Peyer's patch (tissue), 4 donors: Measurements from ENCODE around the gene CCDC6. TPM values are rescaled to one million over a fixed set of nuclear protein-coding genes. Genes with fewer than 3 reads are reported as not detected.

ENCODE experiments used
- DNase-seq, 3 donors: peaks; one replicate each; pipeline ENCODE4 v3.0.0-alpha.2; 2017 to 2019
- H3K27ac ChIP-seq, 4 donors: fragments of 200-600 bp; sonication (generic); one replicate each; pipeline ENCODE4 v1.5.1; 2016 to 2019
- H3K27me3 ChIP-seq, 2 donors: fragments of 200-600 bp; sonication (generic); one replicate each; pipeline ENCODE4 v1.5.1; 2019
- H3K36me3 ChIP-seq, 3 donors: fragments of 200-600 bp; sonication (generic); one replicate each; pipeline ENCODE4 v1.5.1; 2016 to 2019
- H3K4me1 ChIP-seq, 4 donors: fragments of 200-600 bp; sonication (generic); one replicate each; pipeline ENCODE4 v1.5.1; 2016 to 2019
- H3K4me3 ChIP-seq, 4 donors: fragments of 200-600 bp; sonication (generic); 1 replicate in 3 of 4; 2 replicates in 1 of 4; pipeline ENCODE4 v1.5.1; 2016 to 2019; ENCODE audit warnings: mild to moderate bottlenecking in 1 of 4
- H3K9me3 ChIP-seq, 4 donors: fragments of 200-600 bp; sonication (generic); one replicate each; pipeline ENCODE4 v1.5.1; 2016 to 2019; ENCODE audit warnings: mild to moderate bottlenecking in 1 of 4
- CTCF ChIP-seq, 6 experiments: fragments of 450-650 bp in 4 of 6; fragments of 200-600 bp in 2 of 6; sonication (generic) in 1 of 6; IDR thresholded peaks; one replicate each; pipeline ENCODE4 v1.5.1; 2017 to 2019; ENCODE audit warnings: antibody characterized with exemption in 6 of 6, mild to moderate bottlenecking in 3 of 6, moderate library complexity in 1 of 6
- POLR2A ChIP-seq, 2 donors: fragments of 450-650 bp; IDR thresholded peaks; one replicate each; pipeline ENCODE4 v1.5.1; 2017; ENCODE audit warnings: antibody characterized with exemption in 2 of 2, mild to moderate bottlenecking in 2 of 2, moderate library complexity in 2 of 2
- total RNA-seq, 4 donors: library from RNA; depleted of rRNA; stranded (reverse); fragments of >200 nt; gene quantifications; one replicate each; pipeline ENCODE4 v1.1.0, GENCODE V29; 2016

CCDC6 gene
- total RNA-seq, 4 donors from 2014 or later = 41.8 to 49.6 (median 48.6) TPM

GRCh38 chr10:59807629-59808620 is 98.4 kb downstream of the CCDC6 start:
- Histone ChIP-seq H3K36me3 (peaks cover 0 to 83% (median 0%) of the 10 kb centered on the region in 3 donors), H3K27ac (no peak overlapping the region), H3K9me3 (no peaks in the 10 kb centered on the region), H3K4me1 (no peaks in the 10 kb centered on the region), H3K4me3 (no peak overlapping the region), H3K27me3 (no peaks in the 10 kb centered on the region)
- no peak for TF ChIP-seq POLR2A (IDR thresholded peaks at IDR 0.05)
- no peak for TF ChIP-seq CTCF (IDR thresholded peaks at IDR 0.05)
- no peak for DNase-seq

GRCh38 chr10:59805014-59805413 is 101.3 kb downstream of the CCDC6 start:
- Histone ChIP-seq H3K4me1 (no peaks in the 10 kb centered on the region), H3K9me3 (no peaks in the 10 kb centered on the region), H3K27me3 (no peaks in the 10 kb centered on the region), H3K36me3 (peaks cover 0 to 67% (median 3%) of the 10 kb centered on the region in 3 donors), H3K4me3 (no peak overlapping the region), H3K27ac (no peak overlapping the region)
- DNase-seq = peak in 2 of 3 donors; percentile 58 to 71
- TF ChIP-seq CTCF (IDR thresholded peaks at IDR 0.05) (peak; percentile 1 to 61 (median 42)), POLR2A (IDR thresholded peaks at IDR 0.05) (no peak)

- H3K36me3 ChIP-seq = peaks cover 0 to 65% (median 3%) of the 10 kb centered on the region in 3 donors
- no peak overlapping the region for H3K4me3 ChIP-seq
- H3K27me3 ChIP-seq = no peaks in the 10 kb centered on the region
- H3K9me3 ChIP-seq = no peaks in the 10 kb centered on the region
- DNase-seq = no peak
- TF ChIP-seq CTCF (IDR thresholded peaks at IDR 0.05) = no peak
- no peak for TF ChIP-seq POLR2A (IDR thresholded peaks at IDR 0.05)
- no peak overlapping the region for H3K27ac ChIP-seq
- H3K4me1 ChIP-seq = no peaks in the 10 kb centered on the region
Observed at GRCh38 chr10:59804220-59804619, 102.1 kb downstream of the CCDC6 start.

- H3K4me3 ChIP-seq = no peak overlapping the region
- H3K4me1 ChIP-seq = no peaks in the 10 kb centered on the region
- H3K36me3 ChIP-seq = peaks cover 0 to 68% (median 3%) of the 10 kb centered on the region in 3 donors
- no peaks in the 10 kb centered on the region for H3K27me3 ChIP-seq
- no peak overlapping the region for H3K27ac ChIP-seq
- no peaks in the 10 kb centered on the region for H3K9me3 ChIP-seq
- TF ChIP-seq POLR2A (IDR thresholded peaks at IDR 0.05) (no peak), CTCF (IDR thresholded peaks at IDR 0.05) (no peak)
- DNase-seq = no peak
Observed at GRCh38 chr10:59803714-59804113, 102.6 kb downstream of the CCDC6 start.

GRCh38 chr10:59801171-59801570 is 105.2 kb downstream of the CCDC6 start:
- DNase-seq = no peak
- Histone ChIP-seq H3K27me3 (no peaks in the 10 kb centered on the region), H3K4me3 (no peak overlapping the region), H3K27ac (no peak overlapping the region), H3K36me3 (peaks cover 0 to 57% (median 3%) of the 10 kb centered on the region in 3 donors), H3K9me3 (no peaks in the 10 kb centered on the region), H3K4me1 (no peaks in the 10 kb centered on the region)
- TF ChIP-seq POLR2A (IDR thresholded peaks at IDR 0.05) = no peak
- no peak for TF ChIP-seq CTCF (IDR thresholded peaks at IDR 0.05)
